NB4 (cell line): ENCODE results near the gene PFKFB3.

Experiments
- DNase-seq: peaks from one replicate; pipeline ENCODE4 v3.0.0; 2010; ENCODE audit warnings: low read depth
- H3K4me3 ChIP-seq: one replicate; pipeline ENCODE4 v1.5.1; 2011; ENCODE audit warnings: mild to moderate bottlenecking, low read depth, low read length, moderate library complexity
- CTCF ChIP-seq: IDR thresholded peaks from one replicate; pipeline ENCODE4 v1.5.1; 2012; ENCODE audit warnings: low read depth, low read length
- MAX ChIP-seq: IDR thresholded peaks from 2 replicates; pipeline ENCODE4 v1.6.1; 2011; ENCODE audit warnings: low read depth, low read length
- MYC ChIP-seq: IDR thresholded peaks from 2 replicates; pipeline ENCODE4 v1.6.1; 2011; ENCODE audit warnings: low read depth, low read length
- POLR2A ChIP-seq: IDR thresholded peaks from 2 replicates; pipeline ENCODE4 v1.6.1; 2011; ENCODE audit warnings: mild to moderate bottlenecking; ENCODE audit not compliant: insufficient read length; ENCODE audit errors: extremely low read depth

PFKFB3 gene

GRCh38 chr10:6199131-6199733, 3.5 kb upstream of the PFKFB3 start:
- H3K4me3 ChIP-seq, result no peak overlapping the region
- no peak for TF ChIP-seq CTCF
- no peak for TF ChIP-seq MYC
- TF ChIP-seq MAX, result no peak
- TF ChIP-seq POLR2A, result no peak
- no peak for DNase-seq

- no peak for DNase-seq
- H3K4me3 ChIP-seq, result no peak overlapping the region
- no peak for TF ChIP-seq CTCF
- no peak for TF ChIP-seq MAX
- no peak for TF ChIP-seq MYC
- no peak for TF ChIP-seq POLR2A
Observed at GRCh38 chr10:6200440-6200733, 2.3 kb upstream of the PFKFB3 start.

GRCh38 chr10:6200734-6201515, 1.8 kb upstream of the PFKFB3 start:
- H3K4me3 ChIP-seq, result peak overlapping the region; percentile 38
- TF ChIP-seq MAX (no peak), POLR2A (no peak), MYC (no peak), CTCF (no peak)
- peak; percentile 44 for DNase-seq

GRCh38 chr10:6201516-6201975, 1.2 kb upstream of the PFKFB3 start:
- DNase-seq, result peak; percentile 63
- TF ChIP-seq POLR2A (no peak), CTCF (no peak), MAX (0 out of 2 replicates have a peak, but pooled peaks have one; percentile 25), MYC (no peak)
- H3K4me3 ChIP-seq, result no peak overlapping the region

- no peak overlapping the region for H3K4me3 ChIP-seq
- DNase-seq, result no peak
- TF ChIP-seq POLR2A (no peak), MYC (no peak), CTCF (no peak), MAX (no peak)
Observed at GRCh38 chr10:6202098-6202683, 541 bp upstream of the PFKFB3 start.
